Upper lobe of left lung (tissue), 6 donors: ENCODE measurements around the gene PER2. TPM values are rescaled to one million over a fixed set of nuclear protein-coding genes. Genes with fewer than 3 reads are reported as not detected.

ENCODE experiments used
- ATAC-seq, 2 donors: fragments of 200-7000 bp; cut with Tn5 transposase; one replicate each; pipeline ENCODE4 v1.9.1; 2022; ENCODE audit warnings: mild to moderate bottlenecking in 2 of 2, moderate library complexity in 2 of 2; ENCODE audit not compliant: low FRiP score in 2 of 2
- DNase-seq, 2 donors: peaks; one replicate each; pipeline ENCODE4 v3.0.0-alpha.2; 2019 to 2020
- H3K27ac ChIP-seq, 4 donors: fragments of 200-600 bp; sonication (generic); one replicate each; pipeline ENCODE4 v1.5.1; 2016 to 2019
- H3K27me3 ChIP-seq, 4 donors: fragments of 200-600 bp; sonication (generic); one replicate each; pipeline ENCODE4 v1.5.1; 2017 to 2019
- H3K36me3 ChIP-seq, 4 donors: fragments of 200-600 bp; sonication (generic); one replicate each; pipeline ENCODE4 v1.5.1; 2016 to 2019
- H3K4me1 ChIP-seq, 4 donors: fragments of 200-600 bp; sonication (generic); one replicate each; pipeline ENCODE4 v1.5.1; 2018 to 2019
- H3K4me3 ChIP-seq, 4 donors: fragments of 200-600 bp; sonication (generic); one replicate each; pipeline ENCODE4 v1.5.1; 2017 to 2019; ENCODE audit warnings: mild to moderate bottlenecking in 2 of 4, moderate library complexity in 1 of 4
- H3K9me3 ChIP-seq, 4 donors: fragments of 200-600 bp; sonication (generic); one replicate each; pipeline ENCODE4 v1.5.1; 2018 to 2019
- EP300 ChIP-seq, 4 donors: sonication (generic); formaldehyde crosslinking; IDR thresholded peaks; one replicate each; pipeline ENCODE4 v1.5.1; 2017; ENCODE audit warnings: antibody characterized with exemption in 4 of 4, control low read depth in 2 of 4
- POLR2A ChIP-seq, 4 donors: fragments of 450-650 bp; IDR thresholded peaks; one replicate each; pipeline ENCODE4 v1.5.1; 2016 to 2017; ENCODE audit warnings: antibody characterized with exemption in 4 of 4, mild to moderate bottlenecking in 2 of 4
- POLR2AphosphoS5 ChIP-seq, 2 donors: sonication (generic); formaldehyde crosslinking; IDR thresholded peaks; one replicate each; pipeline ENCODE4 v1.5.1; 2017; ENCODE audit warnings: antibody characterized with exemption in 2 of 2
- WGBS, 2 donors: methylation state at CpG; one replicate each; pipeline ENCODE4 v1.1.5; 2017 to 2018; 5-methylcytosine and 5-hydroxymethylcytosine counted together
- total RNA-seq, 6 donors: library from RNA; depleted of rRNA in 4 of 6; stranded (reverse); fragments of >200 nt in 4 of 6; gene quantifications; one replicate each; pipeline versions ENCODE4 v1.1.0 to v1.2.1, GENCODE V29; 2016 to 2021
- TF ChIP-seq, protein P1 (sequence below), 6 experiments: fragments of 450-650 bp in 4 of 6; fragments of 200-600 bp in 2 of 6; sonication (generic) in 2 of 6; IDR thresholded peaks; one replicate each; pipeline ENCODE4 v1.5.1; 2016 to 2019; ENCODE audit warnings: antibody characterized with exemption in 6 of 6
- donor health status: DM: no; HTN: no; CAD: no; lungs with moderate emphysema.
- donor health status: DM: no; HTN: yes; CAD: no; lungs with severe emphysema.

Gene PER2
- total RNA-seq, 6 donors from 2014 or later = 12.9 to 28.7 (median 18.1) TPM

DNA sequence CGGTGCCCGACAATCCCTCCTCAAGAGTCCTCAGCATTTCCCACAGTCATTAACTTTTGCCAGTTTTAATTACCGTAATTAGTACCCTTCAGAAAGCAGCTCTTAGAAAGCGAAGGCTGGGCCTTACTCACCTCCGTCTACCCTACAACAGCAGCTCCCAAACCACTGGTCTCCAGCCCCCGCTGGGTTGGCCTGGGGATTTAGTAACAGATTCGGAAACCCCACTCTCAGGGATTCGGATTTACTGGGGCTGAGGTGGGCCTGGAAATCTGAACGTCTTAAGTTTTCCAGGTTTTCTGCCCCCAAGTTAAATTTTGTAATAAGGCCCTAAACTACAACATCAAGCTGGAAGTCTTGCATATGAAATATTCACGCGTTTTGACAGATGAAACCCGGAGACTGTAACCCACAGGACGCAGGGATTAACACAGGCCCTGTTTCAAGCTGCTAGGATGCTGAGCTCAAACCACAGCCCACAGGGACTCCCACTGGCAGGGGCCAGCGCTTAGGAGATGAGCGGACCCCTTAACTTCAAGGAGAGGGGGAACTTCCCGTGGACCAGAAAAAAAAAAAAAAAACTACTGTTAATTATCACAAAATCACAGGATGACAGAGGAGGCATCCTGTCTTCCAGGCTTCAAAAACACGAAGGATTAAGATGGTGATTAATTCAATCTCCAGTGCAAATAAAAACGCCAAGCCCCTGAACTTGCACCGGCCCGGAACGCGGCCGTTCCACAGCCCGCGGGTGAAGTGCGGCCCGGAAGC is 85.9 kb downstream of the PER2 start:
- Histone ChIP-seq H3K4me1 (peaks cover 24 to 48% (median 31%) of the 10 kb centered on the region in 4 donors), H3K27ac (peak overlapping the region; percentile 91 to 97 (median 94)), H3K36me3 (no peaks in the 10 kb centered on the region), H3K27me3 (no peaks in the 10 kb centered on the region), H3K4me3 (peak overlapping the region; percentile 64 to 93 (median 74)), H3K9me3 (no peaks in the 10 kb centered on the region)
- TF ChIP-seq POLR2AphosphoS5 (IDR thresholded peaks at IDR 0.05) (no peak), EP300 (IDR thresholded peaks at IDR 0.05) (no peak), POLR2A (IDR thresholded peaks at IDR 0.05) (no peak)
- TF ChIP-seq, protein P1, sequence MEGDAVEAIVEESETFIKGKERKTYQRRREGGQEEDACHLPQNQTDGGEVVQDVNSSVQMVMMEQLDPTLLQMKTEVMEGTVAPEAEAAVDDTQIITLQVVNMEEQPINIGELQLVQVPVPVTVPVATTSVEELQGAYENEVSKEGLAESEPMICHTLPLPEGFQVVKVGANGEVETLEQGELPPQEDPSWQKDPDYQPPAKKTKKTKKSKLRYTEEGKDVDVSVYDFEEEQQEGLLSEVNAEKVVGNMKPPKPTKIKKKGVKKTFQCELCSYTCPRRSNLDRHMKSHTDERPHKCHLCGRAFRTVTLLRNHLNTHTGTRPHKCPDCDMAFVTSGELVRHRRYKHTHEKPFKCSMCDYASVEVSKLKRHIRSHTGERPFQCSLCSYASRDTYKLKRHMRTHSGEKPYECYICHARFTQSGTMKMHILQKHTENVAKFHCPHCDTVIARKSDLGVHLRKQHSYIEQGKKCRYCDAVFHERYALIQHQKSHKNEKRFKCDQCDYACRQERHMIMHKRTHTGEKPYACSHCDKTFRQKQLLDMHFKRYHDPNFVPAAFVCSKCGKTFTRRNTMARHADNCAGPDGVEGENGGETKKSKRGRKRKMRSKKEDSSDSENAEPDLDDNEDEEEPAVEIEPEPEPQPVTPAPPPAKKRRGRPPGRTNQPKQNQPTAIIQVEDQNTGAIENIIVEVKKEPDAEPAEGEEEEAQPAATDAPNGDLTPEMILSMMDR (IDR thresholded peaks at IDR 0.05) = no peak
- no peak for DNase-seq
- no peak for ATAC-seq
- WGBS, 2 donors = 11 to 12% methylated on average over 25 to 27 of the region's 27 CpGs

Other genes with a start within 250 kb of the PER2 start
- gene SCLY, start 227.6 kb downstream of the PER2 start, total RNA-seq = 10 to 100 TPM in 4 of 6 donors, 1 to 10 TPM in 2; 9.4 to 19.9 (median 11.1) TPM
- gene ESPNL, start 188.3 kb downstream of the PER2 start, total RNA-seq = 1 to 10 TPM in 1 of 6 donors, under 1 TPM in 3, not detected in 2; 0.10 to 3.1 (median 0.38) TPM
- gene KLHL30, start 149.9 kb downstream of the PER2 start, total RNA-seq = 1 to 10 TPM in 2 of 6 donors, under 1 TPM in 2, not detected in 2; 0.30 to 1.3 (median 0.97) TPM
- 1 to 10 TPM in 1 of 6 donors, under 1 TPM in 2, not detected in 3; 0.30 to 1.1 (median 0.43) TPM for gene ERFE, start 129.6 kb downstream of the PER2 start, total RNA-seq
- 10 to 100 TPM; 35.2 to 67.1 (median 40.7) TPM for gene ILKAP, start 84.9 kb downstream of the PER2 start, total RNA-seq
- 10 to 100 TPM in 3 of 6 donors, 1 to 10 TPM in 3; 5.2 to 15.8 (median 9.4) TPM for gene HES6, start 48.6 kb downstream of the PER2 start, total RNA-seq
- 10 to 100 TPM; 14.0 to 26.8 (median 18.8) TPM for gene TRAF3IP1, start 31.9 kb upstream of the PER2 start, total RNA-seq
- gene ASB1, start 138.3 kb upstream of the PER2 start, total RNA-seq = 10 to 100 TPM; 12.7 to 29.4 (median 24.3) TPM